GM12872 (cell line): ENCODE data around the gene PDZD11.

Experiments used
- TF ChIP-seq, protein P1 (sequence below): IDR thresholded peaks from 3 replicates; pipeline ENCODE4 v1.5.1; 2011; ENCODE audit warnings: low read depth, mild to moderate bottlenecking, low read length, moderate library complexity; ENCODE audit not compliant: insufficient read depth

The PDZD11 gene

DNA sequence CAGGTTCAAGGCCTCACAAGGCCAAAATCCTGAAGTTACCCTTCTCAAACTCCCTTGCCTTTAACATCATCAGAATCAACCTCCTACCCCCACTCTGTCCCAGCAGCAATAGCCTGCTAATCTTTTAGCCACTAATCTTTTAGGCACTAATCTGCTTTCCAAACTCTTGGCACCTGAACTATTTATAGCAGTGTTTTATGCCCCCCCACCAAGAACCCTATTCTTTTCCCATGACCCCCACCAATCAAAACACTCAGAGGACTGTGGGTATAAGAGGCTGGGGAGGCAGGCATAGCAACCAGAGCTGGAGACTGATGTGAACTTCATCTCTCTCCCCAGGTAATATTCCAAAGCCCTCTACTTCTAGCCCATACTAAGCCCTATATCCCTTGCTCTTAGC, 21.7 kb downstream of the PDZD11 start, which contains the start of gene ARR3:
Gene ARR3, plus strand, starts transcription at position 301 of the 400 bp plus-strand sequence. CDS start 1,052 bp downstream, outside the sequence.
- TF ChIP-seq, protein P1, sequence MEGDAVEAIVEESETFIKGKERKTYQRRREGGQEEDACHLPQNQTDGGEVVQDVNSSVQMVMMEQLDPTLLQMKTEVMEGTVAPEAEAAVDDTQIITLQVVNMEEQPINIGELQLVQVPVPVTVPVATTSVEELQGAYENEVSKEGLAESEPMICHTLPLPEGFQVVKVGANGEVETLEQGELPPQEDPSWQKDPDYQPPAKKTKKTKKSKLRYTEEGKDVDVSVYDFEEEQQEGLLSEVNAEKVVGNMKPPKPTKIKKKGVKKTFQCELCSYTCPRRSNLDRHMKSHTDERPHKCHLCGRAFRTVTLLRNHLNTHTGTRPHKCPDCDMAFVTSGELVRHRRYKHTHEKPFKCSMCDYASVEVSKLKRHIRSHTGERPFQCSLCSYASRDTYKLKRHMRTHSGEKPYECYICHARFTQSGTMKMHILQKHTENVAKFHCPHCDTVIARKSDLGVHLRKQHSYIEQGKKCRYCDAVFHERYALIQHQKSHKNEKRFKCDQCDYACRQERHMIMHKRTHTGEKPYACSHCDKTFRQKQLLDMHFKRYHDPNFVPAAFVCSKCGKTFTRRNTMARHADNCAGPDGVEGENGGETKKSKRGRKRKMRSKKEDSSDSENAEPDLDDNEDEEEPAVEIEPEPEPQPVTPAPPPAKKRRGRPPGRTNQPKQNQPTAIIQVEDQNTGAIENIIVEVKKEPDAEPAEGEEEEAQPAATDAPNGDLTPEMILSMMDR, result no peak

DNA sequence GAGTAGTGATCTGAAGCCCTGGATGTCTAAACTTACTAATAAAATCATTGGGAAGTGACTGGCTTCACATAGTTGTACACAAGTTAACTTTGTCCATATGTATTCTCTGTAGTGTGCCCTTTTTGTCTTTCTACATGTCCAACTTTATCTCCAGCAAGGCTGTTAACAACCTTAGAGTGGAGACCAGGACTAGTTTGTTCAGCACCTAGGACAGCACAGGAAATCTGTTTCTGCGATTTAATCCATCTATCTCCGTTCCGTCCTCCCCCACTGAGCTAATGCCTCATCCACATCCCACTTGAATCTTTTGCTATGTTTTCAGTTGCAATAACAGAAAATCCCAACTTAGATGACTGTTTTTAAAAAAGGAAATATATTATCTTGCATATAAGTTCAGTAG, 24.9 kb downstream of the PDZD11 start:
- TF ChIP-seq, protein P1, result no peak

DNA sequence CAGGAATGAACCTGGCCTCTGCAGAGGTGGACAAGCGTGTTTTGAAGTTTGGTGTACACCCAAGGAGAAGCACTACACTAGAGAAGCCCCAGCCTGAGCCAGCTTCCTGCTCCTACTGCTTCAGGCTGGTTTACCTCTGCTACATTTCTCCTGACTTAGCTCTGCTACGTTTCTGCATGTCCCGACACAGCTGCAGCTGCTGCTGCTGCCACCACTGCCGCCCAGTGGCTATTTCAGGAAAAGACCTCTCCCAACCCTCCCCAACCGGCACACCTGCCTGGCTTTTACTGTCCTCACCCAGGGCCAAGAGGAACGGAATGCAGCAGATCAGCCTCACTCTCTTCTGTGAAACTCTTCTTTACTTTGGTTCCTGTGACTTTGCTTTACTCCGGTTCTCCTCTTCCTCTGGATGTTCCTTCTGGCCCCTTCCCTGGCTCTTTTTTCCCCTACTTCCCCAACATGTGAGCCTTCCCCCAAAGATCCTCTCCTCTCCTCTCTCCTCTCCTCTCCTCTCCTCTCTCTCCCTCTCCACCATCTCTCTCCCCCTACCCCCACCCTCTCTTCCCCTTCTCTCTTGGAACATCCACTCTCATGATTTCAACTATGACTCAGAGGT, 26.7 kb downstream of the PDZD11 start:
- TF ChIP-seq, protein P1, result peak; percentile 65

DNA sequence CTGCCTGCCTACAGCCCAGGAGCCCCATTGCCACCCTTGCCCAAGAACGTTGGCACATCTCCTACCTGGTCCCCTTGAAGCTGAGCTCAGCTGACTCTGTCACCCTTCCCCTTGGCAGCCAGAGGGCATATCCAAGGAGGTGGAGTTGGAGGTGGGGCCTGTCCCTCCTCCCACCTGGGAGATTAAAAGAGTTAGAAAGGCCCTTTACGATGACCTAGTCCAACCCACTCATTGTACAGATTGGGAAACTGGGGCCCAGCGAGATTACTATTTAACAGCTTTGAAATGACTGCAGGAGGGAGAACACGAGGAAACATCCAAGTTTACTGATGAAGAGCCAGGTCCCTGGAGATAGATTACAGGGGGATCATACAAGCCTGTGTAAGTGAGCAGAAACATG, 29.6 kb downstream of the PDZD11 start, which contains the start of gene P2RY4:
Gene P2RY4, minus strand, starts transcription at position 101 of the 400 bp plus-strand sequence. CDS start 580 bp downstream, outside the sequence.
- TF ChIP-seq, protein P1, result no peak

DNA sequence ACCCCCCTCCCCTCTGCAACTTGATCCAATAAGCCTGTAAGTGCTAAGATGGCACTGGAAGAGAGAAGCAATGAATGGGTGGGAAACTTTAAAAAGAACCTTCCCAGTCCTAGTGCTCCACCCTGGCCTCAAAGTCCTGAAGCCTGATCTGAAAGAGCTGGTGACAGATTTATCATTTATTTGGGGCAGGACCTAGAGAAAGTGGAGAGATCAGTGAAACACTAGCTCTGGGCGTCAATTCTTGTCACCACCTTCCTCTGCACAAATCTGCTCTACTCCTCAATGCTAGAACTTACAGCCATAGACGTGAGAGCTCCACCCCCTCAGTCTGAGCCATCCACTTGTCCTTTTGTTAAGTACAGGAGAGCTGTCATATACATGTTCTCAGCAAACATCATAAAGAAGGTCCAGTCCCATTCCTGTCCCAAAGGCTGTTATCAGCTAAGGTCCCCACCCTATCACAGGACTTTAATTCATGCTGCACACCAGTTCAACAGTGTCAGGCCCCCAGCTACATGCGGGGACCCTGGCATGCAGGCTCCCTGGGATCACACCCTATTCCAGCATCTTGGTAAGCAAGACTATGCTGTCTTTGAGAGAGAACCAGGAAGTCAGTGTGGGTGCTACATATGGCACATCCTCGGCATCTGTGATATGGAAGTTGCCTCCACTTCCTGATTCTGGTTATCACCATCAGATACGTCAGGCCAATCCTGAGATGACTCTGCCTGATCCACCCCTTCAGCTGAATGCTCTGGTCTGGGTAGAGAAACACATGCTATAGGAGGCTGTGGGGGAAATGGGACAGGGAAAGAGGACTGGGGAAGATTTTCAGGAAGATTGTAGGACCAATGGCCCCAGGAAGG, 32.1 kb downstream of the PDZD11 start:
- TF ChIP-seq, protein P1, result no peak

DNA sequence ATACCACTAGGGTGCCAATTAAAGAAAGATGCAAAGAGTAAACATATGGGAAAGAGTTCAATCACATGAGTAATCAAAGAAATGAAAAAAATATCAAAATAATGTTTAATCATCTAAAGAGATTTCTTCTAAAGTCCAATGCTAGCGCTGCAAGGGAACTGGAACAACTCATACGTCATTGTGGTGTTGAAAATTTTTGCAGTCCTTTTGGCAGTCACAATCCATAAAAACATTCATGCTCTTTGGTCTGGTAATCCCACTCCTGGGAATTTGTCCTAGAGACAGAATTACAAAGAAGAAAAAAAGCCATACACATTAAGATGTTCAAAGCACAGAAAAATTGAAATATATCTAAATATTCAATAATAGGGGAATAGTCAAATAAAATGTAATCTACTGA, 34.3 kb downstream of the PDZD11 start:
- TF ChIP-seq, protein P1, result no peak

DNA sequence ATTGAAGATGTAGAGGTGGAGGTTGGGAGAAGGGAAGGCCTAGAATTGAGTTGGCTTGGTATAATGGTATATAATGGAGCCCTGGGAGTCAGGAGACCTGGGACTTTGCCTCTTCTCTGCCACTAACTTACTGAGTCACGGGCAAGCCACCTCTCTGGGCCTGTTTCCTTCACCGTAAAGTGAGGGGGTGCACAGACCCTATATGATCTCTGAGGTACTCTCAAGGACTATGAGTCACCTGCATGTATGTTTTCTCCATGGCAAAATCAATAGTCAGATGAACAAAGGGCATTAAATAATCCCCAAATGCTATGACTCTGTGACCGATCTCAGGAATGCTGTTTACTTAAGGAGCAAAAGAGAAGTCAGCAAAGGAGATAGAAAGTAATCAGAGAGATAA, 34.8 kb downstream of the PDZD11 start:
- TF ChIP-seq, protein P1, result no peak
